Lower lobe of right lung (tissue), 2 donors: ENCODE data around the gene BASP1. TPM values are rescaled to one million over a fixed set of nuclear protein-coding genes. Genes with fewer than 3 reads are reported as not detected.
"Not testable (repeated sequence)": the region's sequence is repeated elsewhere in the genome, so short reads cannot be mapped to it uniquely, and the experiment has no call there.

Experiments
- ATAC-seq, 2 donors: fragments of 200-7000 bp; cut with Tn5 transposase; one replicate each; pipeline ENCODE4 v1.9.1; 2020 to 2022; ENCODE audit warnings: mild to moderate bottlenecking in 2 of 2, moderate library complexity in 2 of 2
- DNase-seq: peaks from one replicate; pipeline ENCODE4 v3.0.0-alpha.2; 2020
- H3K27ac ChIP-seq: fragments of 200-600 bp; one replicate; pipeline ENCODE4 v1.8.0; 2022
- H3K27me3 ChIP-seq: fragments of 200-600 bp; one replicate; pipeline ENCODE4 v1.8.0; 2022; ENCODE audit warnings: low read depth
- H3K36me3 ChIP-seq: fragments of 200-600 bp; one replicate; pipeline ENCODE4 v1.8.0; 2022; ENCODE audit warnings: mild to moderate bottlenecking
- H3K4me1 ChIP-seq: fragments of 200-600 bp; one replicate; pipeline ENCODE4 v1.8.0; 2022
- H3K4me3 ChIP-seq: fragments of 200-600 bp; one replicate; pipeline ENCODE4 v1.8.0; 2022; ENCODE audit warnings: mild to moderate bottlenecking
- H3K9me3 ChIP-seq: fragments of 200-600 bp; one replicate; pipeline ENCODE4 v1.8.0; 2022
- CTCF ChIP-seq: fragments of 200-600 bp; IDR thresholded peaks from one replicate; pipeline ENCODE4 v1.8.0; 2022; ENCODE audit warnings: antibody characterized with exemption, mild to moderate bottlenecking
- intact Hi-C: fragments of 100-400 bp; cut with DNase I; formaldehyde crosslinking; loops from one replicate; pipeline ENCODE4 v1.11.0; 2022
- total RNA-seq: library from RNA; stranded (reverse); fragmentation: NEBNext Ultra II Directional; extraction: Animal tissue kit (Norgen Biotek cat#: 25700); gene quantifications from one replicate; pipeline ENCODE4 v1.2.1, GENCODE V29; 2021
- donor health status: DM: no; HTN: yes; CAD: no; lungs with severe emphysema.

BASP1 gene
- total RNA-seq, 1 donor from 2014 or later = 25.8 TPM

- no peak overlapping the region for H3K4me3 ChIP-seq
- DNase-seq (no peak), ATAC-seq (peak in 1 of 2 donors; percentile 40)
- intact Hi-C loops = no loop called here
- H3K27me3 ChIP-seq = no peaks in the 10 kb centered on the region
- no peak for TF ChIP-seq CTCF
- H3K27ac ChIP-seq = no peak overlapping the region
- H3K36me3 ChIP-seq = no peaks in the 10 kb centered on the region
- H3K9me3 ChIP-seq = no peaks in the 10 kb centered on the region
- no peaks in the 10 kb centered on the region for H3K4me1 ChIP-seq
Observed at GRCh38 chr5:17302604-17303003, 85.2 kb downstream of the BASP1 start.

- no peak for DNase-seq
- no peak for TF ChIP-seq CTCF
- Histone ChIP-seq H3K4me3 (no peak overlapping the region), H3K36me3 (no peaks in the 10 kb centered on the region), H3K27ac (no peak overlapping the region), H3K4me1 (no peaks in the 10 kb centered on the region), H3K9me3 (no peaks in the 10 kb centered on the region), H3K27me3 (no peaks in the 10 kb centered on the region)
- ATAC-seq = peak in 1 of 2 donors; percentile 47
- intact Hi-C loops = no loop called here
Observed at GRCh38 chr5:17304282-17304681, 86.9 kb downstream of the BASP1 start.

GRCh38 chr5:17305017-17305416 is 87.6 kb downstream of the BASP1 start:
- Histone ChIP-seq H3K27ac (no peak overlapping the region), H3K4me1 (no peaks in the 10 kb centered on the region), H3K4me3 (no peak overlapping the region), H3K27me3 (no peaks in the 10 kb centered on the region), H3K36me3 (no peaks in the 10 kb centered on the region), H3K9me3 (no peaks in the 10 kb centered on the region)
- DNase-seq = no peak
- peak in 1 of 2 donors; percentile 7 for ATAC-seq
- intact Hi-C loops = no loop called here
- TF ChIP-seq CTCF = no peak

GRCh38 chr5:17305964-17306725 is 88.7 kb downstream of the BASP1 start:
- H3K4me1 ChIP-seq = no peaks in the 10 kb centered on the region
- H3K36me3 ChIP-seq = no peaks in the 10 kb centered on the region
- DNase-seq (peak; percentile 68), ATAC-seq (peak; percentile 92 to 95)
- peak overlapping the region; percentile 42 for H3K27ac ChIP-seq
- no peaks in the 10 kb centered on the region for H3K27me3 ChIP-seq
- no peaks in the 10 kb centered on the region for H3K9me3 ChIP-seq
- TF ChIP-seq CTCF = no peak
- H3K4me3 ChIP-seq = no peak overlapping the region
- intact Hi-C loops = no loop called here

- intact Hi-C loops = no loop called here
- Histone ChIP-seq H3K4me1 (no peaks in the 10 kb centered on the region), H3K27me3 (no peaks in the 10 kb centered on the region), H3K36me3 (no peaks in the 10 kb centered on the region), H3K9me3 (no peaks in the 10 kb centered on the region), H3K4me3 (no peak overlapping the region), H3K27ac (peak overlapping the region; percentile 42)
- ATAC-seq (no peak), DNase-seq (no peak)
- TF ChIP-seq CTCF = no peak
Observed at GRCh38 chr5:17306726-17307091, 89.3 kb downstream of the BASP1 start.

- H3K27me3 ChIP-seq, H3K36me3 ChIP-seq, intact Hi-C loops, H3K9me3 ChIP-seq, ATAC-seq, H3K27ac ChIP-seq, H3K4me1 ChIP-seq, H3K4me3 ChIP-seq, DNase-seq: not testable (repeated sequence)
Observed at GRCh38 chr5:17307440-17307839, 90.0 kb downstream of the BASP1 start.
